Measurements from ENCODE around the gene OR2T1. TPM values are rescaled to one million over a fixed set of nuclear protein-coding genes. Genes with fewer than 3 reads are reported as not detected.

OR2T1 gene
- total RNA-seq, 1 donor from 2014 or later = not detected

DNA sequence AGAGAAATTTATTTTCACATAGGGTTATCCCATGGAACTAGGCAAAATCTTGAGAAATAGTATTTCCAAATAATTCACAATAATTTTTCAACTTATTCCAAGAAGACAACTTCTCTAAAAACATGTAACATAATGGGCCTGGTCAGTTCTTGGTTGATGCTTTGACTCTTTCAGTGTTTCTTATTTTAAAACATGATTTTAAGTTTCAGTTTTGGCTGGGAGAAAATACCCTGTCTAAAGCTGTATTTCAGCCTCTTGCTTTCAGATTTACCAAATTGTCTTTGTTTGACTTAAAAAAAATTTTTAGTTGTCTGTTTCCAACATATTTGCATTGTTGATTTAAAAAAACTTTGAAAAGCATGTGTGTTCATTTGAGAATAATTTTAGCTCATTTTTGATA is 36.2 kb upstream of the OR2T1 start:
- Histone ChIP-seq H3K9me3 (ENCODE audit: insufficient read depth, low read depth, low read length) (peaks cover 3% of the 10 kb centered on the region), H3K27ac (ENCODE audit: low read depth, low read length) (no peak overlapping the region), H3K9ac (ENCODE audit: low read length) (no peak overlapping the region), H3K4me1 (ENCODE audit: insufficient read depth, low read length) (no peaks in the 10 kb centered on the region), H3K4me2 (ENCODE audit: low read length) (no peak overlapping the region), H4K20me1 (ENCODE audit: insufficient read depth, low read length) (no peaks in the 10 kb centered on the region), H3K36me3 (ENCODE audit: insufficient read depth, low read length) (no peaks in the 10 kb centered on the region), H3K27me3 (ENCODE audit: insufficient read depth, low read length) (no peaks in the 10 kb centered on the region), H2AFZ (ENCODE audit: low read depth, low read length) (no peak overlapping the region), H3K79me2 (ENCODE audit: insufficient read depth, low read length) (no peaks in the 10 kb centered on the region), H3K4me3 (ENCODE audit: insufficient read depth, low read depth, low read length) (no peak overlapping the region)
- H3K27me3 Mint-ChIP-seq (ENCODE audit: low read depth, unreplicated experiment) = no peaks in the 10 kb centered on the region
- TF ChIP-seq, protein P1, sequence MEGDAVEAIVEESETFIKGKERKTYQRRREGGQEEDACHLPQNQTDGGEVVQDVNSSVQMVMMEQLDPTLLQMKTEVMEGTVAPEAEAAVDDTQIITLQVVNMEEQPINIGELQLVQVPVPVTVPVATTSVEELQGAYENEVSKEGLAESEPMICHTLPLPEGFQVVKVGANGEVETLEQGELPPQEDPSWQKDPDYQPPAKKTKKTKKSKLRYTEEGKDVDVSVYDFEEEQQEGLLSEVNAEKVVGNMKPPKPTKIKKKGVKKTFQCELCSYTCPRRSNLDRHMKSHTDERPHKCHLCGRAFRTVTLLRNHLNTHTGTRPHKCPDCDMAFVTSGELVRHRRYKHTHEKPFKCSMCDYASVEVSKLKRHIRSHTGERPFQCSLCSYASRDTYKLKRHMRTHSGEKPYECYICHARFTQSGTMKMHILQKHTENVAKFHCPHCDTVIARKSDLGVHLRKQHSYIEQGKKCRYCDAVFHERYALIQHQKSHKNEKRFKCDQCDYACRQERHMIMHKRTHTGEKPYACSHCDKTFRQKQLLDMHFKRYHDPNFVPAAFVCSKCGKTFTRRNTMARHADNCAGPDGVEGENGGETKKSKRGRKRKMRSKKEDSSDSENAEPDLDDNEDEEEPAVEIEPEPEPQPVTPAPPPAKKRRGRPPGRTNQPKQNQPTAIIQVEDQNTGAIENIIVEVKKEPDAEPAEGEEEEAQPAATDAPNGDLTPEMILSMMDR (IDR thresholded peaks at IDR 0.05; ENCODE audit: insufficient read depth, low read depth, low read length) = no peak
- TF ChIP-seq EZH2 (IDR thresholded peaks at IDR 0.05; ENCODE audit: insufficient read depth, low read length) = no peak
- FAIRE-seq = no peak
- H3K27ac Mint-ChIP-seq (ENCODE audit: unreplicated experiment) = no peak overlapping the region
- DNase-seq (ENCODE audit: low read depth) = no peak
- no peak overlapping the region for H3K4me3 Mint-ChIP-seq (ENCODE audit: unreplicated experiment)
- peaks cover 4% of the 10 kb centered on the region for H3K9me3 Mint-ChIP-seq (ENCODE audit: unreplicated experiment)
- H3K36me3 Mint-ChIP-seq (ENCODE audit: low read depth, unreplicated experiment) = no peaks in the 10 kb centered on the region
- H3K4me1 Mint-ChIP-seq (ENCODE audit: low read depth, unreplicated experiment) = no peaks in the 10 kb centered on the region

DNA sequence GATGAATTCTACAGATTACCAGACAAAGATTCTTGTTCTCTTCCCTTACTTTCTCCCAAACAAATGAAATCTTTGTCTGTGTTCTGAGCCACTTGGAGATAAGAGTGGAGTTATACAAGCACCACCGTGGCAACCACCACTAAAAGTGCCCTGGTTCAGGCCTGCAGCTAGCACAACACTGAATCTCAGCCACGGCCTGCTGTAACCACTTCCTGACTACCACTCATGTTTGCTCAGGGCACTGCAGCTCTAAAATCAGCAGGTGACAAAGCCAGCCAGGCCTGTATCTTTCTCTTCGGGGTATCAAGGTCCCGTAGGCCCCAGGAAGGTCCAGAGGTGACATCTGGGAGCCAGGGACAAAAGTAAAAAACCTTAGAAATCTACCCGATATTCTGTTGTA is 30.5 kb upstream of the OR2T1 start:
- Histone ChIP-seq H3K79me2 (ENCODE audit: insufficient read depth, low read length) (no peaks in the 10 kb centered on the region), H2AFZ (ENCODE audit: low read depth, low read length) (no peak overlapping the region), H4K20me1 (ENCODE audit: insufficient read depth, low read length) (no peaks in the 10 kb centered on the region), H3K27ac (ENCODE audit: low read depth, low read length) (no peak overlapping the region), H3K9ac (ENCODE audit: low read length) (no peak overlapping the region), H3K4me2 (ENCODE audit: low read length) (no peak overlapping the region), H3K27me3 (ENCODE audit: insufficient read depth, low read length) (no peaks in the 10 kb centered on the region), H3K4me1 (ENCODE audit: insufficient read depth, low read length) (no peaks in the 10 kb centered on the region), H3K9me3 (ENCODE audit: insufficient read depth, low read depth, low read length) (peaks cover 3% of the 10 kb centered on the region), H3K4me3 (ENCODE audit: insufficient read depth, low read depth, low read length) (no peak overlapping the region), H3K36me3 (ENCODE audit: insufficient read depth, low read length) (no peaks in the 10 kb centered on the region)
- H3K9me3 Mint-ChIP-seq (ENCODE audit: unreplicated experiment) = peaks cover 9% of the 10 kb centered on the region
- H3K27me3 Mint-ChIP-seq (ENCODE audit: low read depth, unreplicated experiment) = no peaks in the 10 kb centered on the region
- DNase-seq (ENCODE audit: low read depth) (no peak), FAIRE-seq (no peak)
- no peaks in the 10 kb centered on the region for H3K4me1 Mint-ChIP-seq (ENCODE audit: low read depth, unreplicated experiment)
- no peaks in the 10 kb centered on the region for H3K36me3 Mint-ChIP-seq (ENCODE audit: low read depth, unreplicated experiment)
- H3K4me3 Mint-ChIP-seq (ENCODE audit: unreplicated experiment) = no peak overlapping the region
- H3K27ac Mint-ChIP-seq (ENCODE audit: unreplicated experiment) = no peak overlapping the region
- TF ChIP-seq, protein P1 (IDR thresholded peaks at IDR 0.05; ENCODE audit: insufficient read depth, low read depth, low read length) = no peak
- TF ChIP-seq EZH2 (IDR thresholded peaks at IDR 0.05; ENCODE audit: insufficient read depth, low read length) = no peak

- H3K27ac Mint-ChIP-seq (ENCODE audit: unreplicated experiment) = no peak overlapping the region
- Histone ChIP-seq H3K9me3 (ENCODE audit: insufficient read depth, low read depth, low read length) (peaks cover 3% of the 10 kb centered on the region), H3K4me2 (ENCODE audit: low read length) (no peak overlapping the region), H3K4me3 (ENCODE audit: insufficient read depth, low read depth, low read length) (no peak overlapping the region), H3K36me3 (ENCODE audit: insufficient read depth, low read length) (no peaks in the 10 kb centered on the region), H3K27ac (ENCODE audit: low read depth, low read length) (no peak overlapping the region), H3K79me2 (ENCODE audit: insufficient read depth, low read length) (no peaks in the 10 kb centered on the region), H3K4me1 (ENCODE audit: insufficient read depth, low read length) (no peaks in the 10 kb centered on the region), H2AFZ (ENCODE audit: low read depth, low read length) (no peak overlapping the region), H3K9ac (ENCODE audit: low read length) (no peak overlapping the region), H4K20me1 (ENCODE audit: insufficient read depth, low read length) (no peaks in the 10 kb centered on the region), H3K27me3 (ENCODE audit: insufficient read depth, low read length) (no peaks in the 10 kb centered on the region)
- no peaks in the 10 kb centered on the region for H3K4me1 Mint-ChIP-seq (ENCODE audit: low read depth, unreplicated experiment)
- peaks cover 9% of the 10 kb centered on the region for H3K9me3 Mint-ChIP-seq (ENCODE audit: unreplicated experiment)
- no peaks in the 10 kb centered on the region for H3K36me3 Mint-ChIP-seq (ENCODE audit: low read depth, unreplicated experiment)
- TF ChIP-seq EZH2 (IDR thresholded peaks at IDR 0.05; ENCODE audit: insufficient read depth, low read length) = no peak
- TF ChIP-seq, protein P1 (IDR thresholded peaks at IDR 0.05; ENCODE audit: insufficient read depth, low read depth, low read length) = no peak
- FAIRE-seq (no peak), DNase-seq (ENCODE audit: low read depth) (no peak)
- no peak overlapping the region for H3K4me3 Mint-ChIP-seq (ENCODE audit: unreplicated experiment)
- H3K27me3 Mint-ChIP-seq (ENCODE audit: low read depth, unreplicated experiment) = no peaks in the 10 kb centered on the region
Measured at GRCh38 chr1:248373761-248374160, 29.1 kb upstream of the OR2T1 start.

Measured in astrocyte (in vitro differentiated cells and primary cell).